GM12878 (cell line): ENCODE data around the gene GSS. TPM values are rescaled to one million over a fixed set of nuclear protein-coding genes. Genes with fewer than 3 reads are reported as not detected.

Source experiments
- ATAC-seq: fragments of 200-7000 bp; cut with Tn5 transposase; 3 replicates; pipeline ENCODE4 v1.9.1; 2020; ENCODE audit warnings: mild to moderate bottlenecking, moderate library complexity
- BruUV-seq: library from RNA; stranded (reverse); fragments of 400-500 nt; replicated peaks from 2 replicates; lab custom pipeline; 2021; lab: Mats Ljungman, UMichigan
- CTCF ChIA-PET: fragments of 300-600 bp; sonication (Branson Sonifier 250); formaldehyde crosslinking; extraction: SDS; loops from one replicate; lab custom pipeline; 2021; ENCODE audit warnings: inconsistent platforms; lab: Yijun Ruan, JAX
- POLR2A ChIA-PET: fragments of 350-600 bp; formaldehyde crosslinking; extraction: SDS; loops from one replicate; lab custom pipeline; 2021; ENCODE audit warnings: inconsistent platforms; lab: Charles Lee
- RAD21 ChIA-PET: fragments of 300-600 bp; sonication (Branson Sonifier 250); formaldehyde crosslinking; loops from one replicate; lab custom pipeline; 2023; ENCODE audit warnings: antibody characterized with exemption; ENCODE audit not compliant: unreplicated experiment; lab: Charles Lee
- SMC1A ChIA-PET: fragments of 300-600 bp; sonication (Branson Sonifier 250); formaldehyde crosslinking; loops from one replicate; lab custom pipeline; 2023; ENCODE audit not compliant: unreplicated experiment, uncharacterized antibody; lab: Charles Lee
- DNase-seq: peaks from one replicate; pipeline ENCODE4 v3.0.0-alpha.2; 2011; ENCODE audit warnings: low read depth, low spot score
- FAIRE-seq: peaks from 3 replicates; lab custom pipeline; 2011; peaks lifted over from hg19 to GRCh38; lab: Jason Lieb, UNC
- H2AFZ ChIP-seq: 2 replicates; pipeline ENCODE4 v1.6.0; 2011; ENCODE audit warnings: low read depth, low read length, control low read depth; ENCODE audit not compliant: control insufficient read depth
- H3K27ac ChIP-seq: 2 replicates; pipeline ENCODE4 v1.5.1; 2011; ENCODE audit warnings: control low read depth; ENCODE audit not compliant: control insufficient read depth, insufficient read depth
- H3K27me3 ChIP-seq, 2 experiments: replicated peaks in 1 of 2; 2 replicates each; pipeline versions ENCODE4 v1.6.0 to v1.6.1; 2011; ENCODE audit warnings: low read length in 1 of 2; ENCODE audit not compliant: control insufficient read depth in 2 of 2, insufficient read depth in 2 of 2
- H3K36me3 ChIP-seq, 2 experiments: 2 replicates each; pipeline ENCODE4 v1.5.1; 2011; ENCODE audit warnings: low read length in 1 of 2; ENCODE audit not compliant: control insufficient read depth in 2 of 2, insufficient read depth in 2 of 2
- H3K4me1 ChIP-seq: 2 replicates; pipeline ENCODE4 v1.6.1; 2011; ENCODE audit warnings: mild to moderate bottlenecking, low read length, moderate library complexity, mixed read lengths; ENCODE audit not compliant: control insufficient read depth, insufficient read depth
- H3K4me2 ChIP-seq: 2 replicates; pipeline ENCODE4 v1.6.0; 2011; ENCODE audit warnings: control low read depth; ENCODE audit not compliant: control insufficient read depth, insufficient read depth
- H3K4me3 ChIP-seq: fragments of 200-600 bp; sonication (generic); 2 replicates; pipeline ENCODE4 v1.5.1; 2016
- H3K79me2 ChIP-seq: 2 replicates; pipeline ENCODE4 v1.6.0; 2011; ENCODE audit warnings: low read length; ENCODE audit not compliant: control insufficient read depth, insufficient read depth
- H3K9ac ChIP-seq: 2 replicates; pipeline ENCODE4 v1.8.0; 2011; ENCODE audit warnings: low read length, control low read depth, mixed read lengths; ENCODE audit not compliant: control insufficient read depth, insufficient read depth
- H3K9me3 ChIP-seq: replicated peaks from 3 replicates; pipeline ENCODE4 v1.5.1; 2011; ENCODE audit warnings: mild to moderate bottlenecking, low read length; ENCODE audit not compliant: control insufficient read depth, insufficient read depth
- H4K20me1 ChIP-seq: 2 replicates; pipeline ENCODE4 v1.6.0; 2011; ENCODE audit not compliant: control insufficient read depth, insufficient read depth
- BCL11A ChIP-seq: IDR thresholded peaks from 2 replicates; pipeline ENCODE4 v1.6.1; 2011; ENCODE audit warnings: low read depth, low read length
- CBX5 ChIP-seq: sonication (generic); IDR thresholded peaks from 2 replicates; pipeline ENCODE4 v1.6.1; 2016; ENCODE audit warnings: low read depth, moderate library complexity, mild to moderate bottlenecking, inconsistent platforms
- CHD4 ChIP-seq: fragments of 200-600 bp; sonication (generic); IDR thresholded peaks from 2 replicates; pipeline ENCODE4 v1.6.1; 2016; ENCODE audit warnings: mild to moderate bottlenecking
- DPF2 ChIP-seq: fragments of 450-650 bp; IDR thresholded peaks from 2 replicates; pipeline ENCODE4 v1.6.1; 2017; ENCODE audit warnings: mild to moderate bottlenecking
- EZH2 ChIP-seq: IDR thresholded peaks from 2 replicates; pipeline ENCODE4 v1.6.1; 2012; ENCODE audit warnings: low read depth, mild to moderate bottlenecking, control low read depth, inconsistent platforms, low read length, borderline replicate concordance; ENCODE audit not compliant: control insufficient read depth
- FOXK2 ChIP-seq: fragments of 450-650 bp; IDR thresholded peaks from 2 replicates; pipeline ENCODE4 v1.6.1; 2017; ENCODE audit warnings: mild to moderate bottlenecking, moderate library complexity
- HCFC1 ChIP-seq: fragments of 150-350 bp; IDR thresholded peaks from 2 replicates; pipeline ENCODE4 v1.6.1; 2014; ENCODE audit warnings: low read length
- HDGF ChIP-seq: fragments of 450-650 bp; IDR thresholded peaks from 2 replicates; pipeline ENCODE4 v1.6.1; 2016; ENCODE audit warnings: antibody characterized with exemption
- JUNB ChIP-seq: IDR thresholded peaks from 2 replicates; pipeline ENCODE4 v1.6.1; 2016; ENCODE audit warnings: antibody characterized with exemption, mild to moderate bottlenecking
- NBN ChIP-seq: fragments of 450-650 bp; IDR thresholded peaks from 2 replicates; pipeline ENCODE4 v1.6.1; 2016
- POLR2A ChIP-seq: IDR thresholded peaks from 2 replicates; pipeline ENCODE4 v1.6.1; 2011; ENCODE audit warnings: low read depth, mild to moderate bottlenecking, low read length
- POLR2AphosphoS2 ChIP-seq: IDR thresholded peaks from 2 replicates; pipeline ENCODE4 v1.6.1; 2011; ENCODE audit warnings: low read depth, mild to moderate bottlenecking, low read length, improper control_type of control experiment, moderate library complexity
- PRDM15 ChIP-seq: fragments of 450-650 bp; formaldehyde crosslinking; IDR thresholded peaks from 2 replicates; pipeline ENCODE4 v1.4.0; 2020; ENCODE audit warnings: mild to moderate bottlenecking, moderate library complexity
- RELA ChIP-seq: fragments of 450-650 bp; IDR thresholded peaks from 2 replicates; pipeline ENCODE4 v1.8.0; 2014; ENCODE audit warnings: borderline replicate concordance; ENCODE audit not compliant: partially characterized antibody
- TAF1 ChIP-seq: IDR thresholded peaks from 2 replicates; pipeline ENCODE4 v1.6.1; 2011; ENCODE audit warnings: mild to moderate bottlenecking, low read depth, low read length, borderline replicate concordance
- ZNF217 ChIP-seq: fragments of 450-650 bp; IDR thresholded peaks from 2 replicates; pipeline ENCODE4 v1.6.1; 2017; ENCODE audit warnings: antibody characterized with exemption, mild to moderate bottlenecking
- WGBS: methylation state at CpG from one replicate; pipeline ENCODE4 v1.1.6; 2016; ENCODE audit warnings: low lambda C conversion rate; ENCODE audit not compliant: insufficient replicate concordance, insufficient coverage; ENCODE audit errors: missing lambda C conversion rate; 5-methylcytosine and 5-hydroxymethylcytosine counted together
- in situ Hi-C: fragments of 300-500 bp; cut with MboI; formaldehyde crosslinking; loops from 9 replicates; pipeline ENCODE4 v1.14.3; 2018; ENCODE audit warnings: mixed read lengths
- intact Hi-C: fragments of 100-400 bp; cut with micrococcal nuclease; formaldehyde crosslinking; loops from one replicate; pipeline ENCODE4 v1.14.2; 2022; ENCODE audit not compliant: unreplicated experiment
- polyA plus RNA-seq, 11 experiments: library from polyadenylated mRNA; depleted of rRNA in 4 of 11; unstranded in 6 of 11; stranded (reverse) in 5 of 11; fragments of >200 nt; fragmentation: Nextera tagmentation in 4 of 11; fragmentation: Illumina TruSeq in 1 of 11; extraction: Ambion mirVana in 4 of 11; extraction: Trizol in 1 of 11; gene quantifications; 1 replicate in 1 of 11; 2 replicates in 10 of 11; pipeline versions ENCODE4 v1.2.1 to v1.2.3, GENCODE V29; 2011 to 2016; ENCODE audit warnings: inconsistent platforms in 2 of 11, missing spikeins in 2 of 11, low read depth in 1 of 11
- total RNA-seq, 4 experiments: library from RNA; depleted of rRNA in 3 of 4; stranded (reverse); fragments of >200 nt in 3 of 4; fragmentation: Illumina TruSeq in 1 of 4; extraction: Trizol in 1 of 4; gene quantifications; 2 replicates each; pipeline versions ENCODE4 v1.2.1 to v1.2.3, GENCODE V29; 2013 to 2021
- TF ChIP-seq, protein P1 (sequence below): fragments of 450-650 bp; IDR thresholded peaks from 2 replicates; pipeline ENCODE4 v1.6.1; 2017; ENCODE audit warnings: mild to moderate bottlenecking, moderate library complexity

The GSS gene
- total and polyA plus RNA-seq, 10 of the 15 experiments (the other 5 are each of a cell fraction or from before 2014, with no cell fraction given): 12.7 to 120 (median 67.4) TPM

DNA sequence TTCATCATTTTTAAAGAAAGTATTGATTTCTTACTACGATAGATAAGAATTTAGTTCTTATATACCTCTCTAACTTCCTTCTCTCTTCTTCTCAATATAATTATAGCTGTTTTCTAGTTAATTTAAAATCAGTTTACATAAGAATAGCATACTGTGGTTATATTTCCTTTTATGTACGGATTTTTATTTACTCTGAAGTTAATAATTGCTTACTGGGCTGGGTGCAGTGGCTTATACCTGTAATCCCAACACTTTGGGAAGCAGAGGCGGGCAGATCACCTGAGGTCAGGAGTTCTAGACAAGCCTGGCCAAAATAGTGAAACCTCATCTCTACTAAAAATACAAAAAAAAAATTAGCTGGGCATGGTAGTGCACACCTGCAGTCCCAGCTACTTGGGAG lies 69.5 kb downstream of the GSS start:
- no peaks in the 10 kb centered on the region for H3K36me3 ChIP-seq
- ChIA-PET POLR2A (no interaction called here), CTCF (interaction anchor here (0.6 to 0.9 kb wide), 3 partner anchors 11 to 91 kb away, joined by 3 to 4 read pairs (median 3); partner anchors contain the start of genes GSS and MYH7B), SMC1A (interaction anchor here (0.6 to 1.6 kb wide), 2 partner anchors 18 to 19 kb away, joined by 4 read pairs; no protein-coding TSS in a partner anchor), RAD21 (no interaction called here)
- intact Hi-C loops: no loop called here
- no peaks in the 10 kb centered on the region for H3K9me3 ChIP-seq
- 62% methylated on average over 3 of the region's 3 CpGs for WGBS
- H3K4me3 ChIP-seq: no peak overlapping the region
- no peak for ATAC-seq
- H4K20me1 ChIP-seq: no peaks in the 10 kb centered on the region
- no peak for FAIRE-seq
- no peak overlapping the region for H3K27ac ChIP-seq
- no peaks in the 10 kb centered on the region for H3K27me3 ChIP-seq
- H3K9ac ChIP-seq: no peak overlapping the region
- no peaks in the 10 kb centered on the region for H3K79me2 ChIP-seq
- peaks cover 17% of the 10 kb centered on the region; the same call in 1 of the 2 replicates for H3K4me1 ChIP-seq
- H3K4me2 ChIP-seq: no peak overlapping the region
- in situ Hi-C loops: no loop called here
- BruUV-seq: no TSS peak
- DNase-seq: no peak
- H2AFZ ChIP-seq: no peak overlapping the region
- TF ChIP-seq POLR2A: no peak
- no peak for TF ChIP-seq PRDM15 (CRISPR knock-in tag)
- TF ChIP-seq CBX5: no peak
- TF ChIP-seq ZNF217: no peak
- no peak for TF ChIP-seq POLR2AphosphoS2
- no peak for TF ChIP-seq CHD4
- TF ChIP-seq FOXK2: no peak
- TF ChIP-seq TAF1: no peak
- TF ChIP-seq JUNB: no peak
- no peak for TF ChIP-seq HCFC1
- TF ChIP-seq RELA: no peak
- TF ChIP-seq NBN: no peak
- TF ChIP-seq HDGF: no peak
- no peak for TF ChIP-seq BCL11A
- TF ChIP-seq, protein P1, sequence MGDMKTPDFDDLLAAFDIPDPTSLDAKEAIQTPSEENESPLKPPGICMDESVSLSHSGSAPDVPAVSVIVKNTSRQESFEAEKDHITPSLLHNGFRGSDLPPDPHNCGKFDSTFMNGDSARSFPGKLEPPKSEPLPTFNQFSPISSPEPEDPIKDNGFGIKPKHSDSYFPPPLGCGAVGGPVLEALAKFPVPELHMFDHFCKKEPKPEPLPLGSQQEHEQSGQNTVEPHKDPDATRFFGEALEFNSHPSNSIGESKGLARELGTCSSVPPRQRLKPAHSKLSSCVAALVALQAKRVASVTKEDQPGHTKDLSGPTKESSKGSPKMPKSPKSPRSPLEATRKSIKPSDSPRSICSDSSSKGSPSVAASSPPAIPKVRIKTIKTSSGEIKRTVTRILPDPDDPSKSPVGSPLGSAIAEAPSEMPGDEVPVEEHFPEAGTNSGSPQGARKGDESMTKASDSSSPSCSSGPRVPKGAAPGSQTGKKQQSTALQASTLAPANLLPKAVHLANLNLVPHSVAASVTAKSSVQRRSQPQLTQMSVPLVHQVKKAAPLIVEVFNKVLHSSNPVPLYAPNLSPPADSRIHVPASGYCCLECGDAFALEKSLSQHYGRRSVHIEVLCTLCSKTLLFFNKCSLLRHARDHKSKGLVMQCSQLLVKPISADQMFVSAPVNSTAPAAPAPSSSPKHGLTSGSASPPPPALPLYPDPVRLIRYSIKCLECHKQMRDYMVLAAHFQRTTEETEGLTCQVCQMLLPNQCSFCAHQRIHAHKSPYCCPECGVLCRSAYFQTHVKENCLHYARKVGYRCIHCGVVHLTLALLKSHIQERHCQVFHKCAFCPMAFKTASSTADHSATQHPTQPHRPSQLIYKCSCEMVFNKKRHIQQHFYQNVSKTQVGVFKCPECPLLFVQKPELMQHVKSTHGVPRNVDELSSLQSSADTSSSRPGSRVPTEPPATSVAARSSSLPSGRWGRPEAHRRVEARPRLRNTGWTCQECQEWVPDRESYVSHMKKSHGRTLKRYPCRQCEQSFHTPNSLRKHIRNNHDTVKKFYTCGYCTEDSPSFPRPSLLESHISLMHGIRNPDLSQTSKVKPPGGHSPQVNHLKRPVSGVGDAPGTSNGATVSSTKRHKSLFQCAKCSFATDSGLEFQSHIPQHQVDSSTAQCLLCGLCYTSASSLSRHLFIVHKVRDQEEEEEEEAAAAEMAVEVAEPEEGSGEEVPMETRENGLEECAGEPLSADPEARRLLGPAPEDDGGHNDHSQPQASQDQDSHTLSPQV: no peak
- TF ChIP-seq EZH2: no peak
- no peak for TF ChIP-seq DPF2
